ENCODE data around the gene GPANK1. TPM values are rescaled to one million over a fixed set of nuclear protein-coding genes. Genes with fewer than 3 reads are reported as not detected.

Gene GPANK1
- total and polyA plus RNA-seq, 2 donors (not counting 1 experiment from before 2014, with no cell fraction given), result 22.6 to 24.3 TPM

- Histone ChIP-seq H2AFZ (ENCODE audit: insufficient read depth, low read depth, low read length, poor library complexity, severe bottlenecking) (peak overlapping the region; percentile 76), H3K9ac (ENCODE audit: low read length) (peak overlapping the region; percentile 98), H3K4me3 (ENCODE audit: control extremely low read depth in 1 of 5, extremely low read depth in 1 of 5, insufficient read depth in 1 of 5, low read depth in 2 of 5, low read length in 4 of 5) (peak overlapping the region; percentile 66 to 96 (median 86)), H3K27ac (ENCODE audit: low read length in 2 of 2) (peak overlapping the region; percentile 97 to 98), H3K79me2 (ENCODE audit: control insufficient read depth, insufficient read depth, low read length) (peaks cover 86% of the 10 kb centered on the region), H3K4me1 (ENCODE audit: control insufficient read depth in 2 of 2, insufficient read depth in 2 of 2, low read length in 2 of 2) (peaks cover 17 to 19% of the 10 kb centered on the region in 2 donors), H3K27me3 (replicated peaks in 1 of 4; ENCODE audit: control extremely low read depth in 1 of 4, control insufficient read depth in 3 of 4, insufficient read depth in 4 of 4, low read length in 3 of 4) (no peaks in the 10 kb centered on the region), H3K4me2 (replicated peaks; ENCODE audit: low read depth, low read length, poor library complexity, severe bottlenecking) (peak overlapping the region; percentile 87), H3K36me3 (replicated peaks in 1 of 2; ENCODE audit: control extremely low read depth in 1 of 2, control insufficient read depth in 1 of 2, extremely low read depth in 1 of 2, insufficient read depth in 2 of 2, low read length in 1 of 2) (peaks cover 2 to 35% of the 10 kb centered on the region in 2 experiments), H3K9me3 (ENCODE audit: control extremely low read depth in 1 of 3, control insufficient read depth in 2 of 3, insufficient read depth in 1 of 3, low read length in 2 of 3) (no peaks in the 10 kb centered on the region), H4K20me1 (ENCODE audit: control insufficient read depth, insufficient read depth, low read length, poor library complexity, severe bottlenecking) (peaks cover 20% of the 10 kb centered on the region)
- peak overlapping the region; percentile 98 for H3K4me3 Mint-ChIP-seq
- TF ChIP-seq CTCF (IDR thresholded peaks at IDR 0.05), result no peak
- TF ChIP-seq EZH2 (IDR thresholded peaks at IDR 0.05; ENCODE audit: borderline replicate concordance, insufficient read depth, low read depth, low read length, poor library complexity, severe bottlenecking), result no peak
- DNase-seq, result no peak
- intact Hi-C loops (cut with micrococcal nuclease), result loop anchor here (1.0 to 10.0 kb wide), 9 partner anchors 9 to 1437 kb away; partner anchors contain the start of genes C6orf47, EHMT2, NEU1 and PRRC2A
- peak overlapping the region; percentile 100 for H3K27ac Mint-ChIP-seq
- 5% methylated on average over 26 of the region's 29 CpGs for WGBS (ENCODE audit: insufficient coverage)
- peaks cover 41% of the 10 kb centered on the region for H3K4me1 Mint-ChIP-seq
- ATAC-seq (ENCODE audit: low read depth), result no peak
- ChIA-PET POLR2A (interaction anchor here (0.6 to 3.0 kb wide), 19 partner anchors 11 to 1135 kb away, joined by 3 to 57 read pairs (median 5); partner anchors contain the start of genes ABHD16A, C6orf47, CLIC1 and CSNK2B), CTCF (interaction anchor here (0.6 to 2.2 kb wide), 8 partner anchors 9 to 1037 kb away, joined by 3 to 10 read pairs (median 4); partner anchors contain the start of genes C6orf47, CSNK2B and GPANK1)
- no peaks in the 10 kb centered on the region for H3K9me3 Mint-ChIP-seq (ENCODE audit: insufficient read depth)
- no peaks in the 10 kb centered on the region for H3K27me3 Mint-ChIP-seq
These were observed 13.1 kb downstream of the GPANK1 start for GRCh38 chr6:31651602-31652191.

- H3K27me3 ChIP-seq (replicated peaks in 1 of 4; ENCODE audit: control extremely low read depth in 1 of 4, control insufficient read depth in 3 of 4, insufficient read depth in 4 of 4, low read length in 3 of 4), result no peaks in the 10 kb centered on the region
- Mint-ChIP-seq H3K4me1 (peaks cover 5% of the 10 kb centered on the region), H3K4me3 (no peak overlapping the region), H3K27ac (peak overlapping the region; percentile 32), H3K9me3 (ENCODE audit: insufficient read depth) (no peaks in the 10 kb centered on the region), H3K27me3 (no peaks in the 10 kb centered on the region)
- H3K36me3 ChIP-seq (replicated peaks in 1 of 2; ENCODE audit: control extremely low read depth in 1 of 2, control insufficient read depth in 1 of 2, extremely low read depth in 1 of 2, insufficient read depth in 2 of 2, low read length in 1 of 2), result peaks cover 5 to 87% of the 10 kb centered on the region in 2 experiments
- DNase-seq (no peak), ATAC-seq (ENCODE audit: low read depth) (no peak)
- no peak overlapping the region for H3K9ac ChIP-seq (ENCODE audit: low read length)
- H2AFZ ChIP-seq (ENCODE audit: insufficient read depth, low read depth, low read length, poor library complexity, severe bottlenecking), result no peak overlapping the region
- TF ChIP-seq CTCF (IDR thresholded peaks at IDR 0.05) (no peak), EZH2 (IDR thresholded peaks at IDR 0.05; ENCODE audit: borderline replicate concordance, insufficient read depth, low read depth, low read length, poor library complexity, severe bottlenecking) (no peak)
- ChIA-PET POLR2A (interaction anchor here (0.6 kb wide), 1 partner anchor 533 kb away, joined by 8 read pairs; the partner anchor contains the start of gene RNF5), CTCF (no interaction called here)
- no peak overlapping the region for H3K4me2 ChIP-seq (replicated peaks; ENCODE audit: low read depth, low read length, poor library complexity, severe bottlenecking)
- no peak overlapping the region for H3K27ac ChIP-seq (ENCODE audit: low read length in 2 of 2)
- H3K4me3 ChIP-seq (ENCODE audit: control extremely low read depth in 1 of 5, extremely low read depth in 1 of 5, insufficient read depth in 1 of 5, low read depth in 2 of 5, low read length in 4 of 5), result no peak overlapping the region
- H3K79me2 ChIP-seq (ENCODE audit: control insufficient read depth, insufficient read depth, low read length), result peaks cover 33% of the 10 kb centered on the region
- H3K4me1 ChIP-seq (ENCODE audit: control insufficient read depth in 2 of 2, insufficient read depth in 2 of 2, low read length in 2 of 2), result no peaks in the 10 kb centered on the region
- no peaks in the 10 kb centered on the region for H3K9me3 ChIP-seq (ENCODE audit: control extremely low read depth in 1 of 3, control insufficient read depth in 2 of 3, insufficient read depth in 1 of 3, low read length in 2 of 3)
- 98% methylated on average over 9 of the region's 9 CpGs for WGBS (ENCODE audit: insufficient coverage)
- H4K20me1 ChIP-seq (ENCODE audit: control insufficient read depth, insufficient read depth, low read length, poor library complexity, severe bottlenecking), result peaks cover 38% of the 10 kb centered on the region
- intact Hi-C loops (cut with micrococcal nuclease), result no loop called here
These were observed 19.5 kb downstream of the GPANK1 start for GRCh38 chr6:31645325-31645724.

All from B cell (primary cell).